GM21529 (cell line): Measurements from ENCODE around the gene COTL1.
"Not testable (repeated sequence)": the region's sequence is repeated elsewhere in the genome, so short reads cannot be mapped to it uniquely, and the experiment has no call there.

ENCODE experiments used
- ATAC-seq: cut with Tn5 transposase; IDR thresholded peaks from one replicate; pipeline ENCODE4 v1.9.1; 2021; ENCODE audit not compliant: unreplicated experiment

Gene COTL1

GRCh38 chr16:84643674-84644073, 25.8 kb upstream of the COTL1 start:
- ATAC-seq = no peak

- ATAC-seq = no peak
Measured at GRCh38 chr16:84643180-84643583, 25.3 kb upstream of the COTL1 start.

GRCh38 chr16:84641643-84642358, 23.9 kb upstream of the COTL1 start:
- ATAC-seq = no peak

- ATAC-seq = no peak
Measured at GRCh38 chr16:84640145-84640544, 22.3 kb upstream of the COTL1 start.

- no peak for ATAC-seq
Measured at GRCh38 chr16:84638231-84638806, 20.4 kb upstream of the COTL1 start.

GRCh38 chr16:84637709-84638108, 19.8 kb upstream of the COTL1 start:
- no peak for ATAC-seq

- ATAC-seq = no peak
Measured at GRCh38 chr16:84635702-84636101, 17.8 kb upstream of the COTL1 start.

GRCh38 chr16:84633622-84634021, 15.7 kb upstream of the COTL1 start:
- ATAC-seq = no peak

GRCh38 chr16:84632862-84633261, 15.0 kb upstream of the COTL1 start:
- ATAC-seq = not testable (repeated sequence)

- ATAC-seq = no peak
Measured at GRCh38 chr16:84631886-84632285, 14.0 kb upstream of the COTL1 start.

GRCh38 chr16:84631153-84631466, 13.2 kb upstream of the COTL1 start:
- ATAC-seq = no peak

- no peak for ATAC-seq
Measured at GRCh38 chr16:84630446-84631152, 12.7 kb upstream of the COTL1 start.

GRCh38 chr16:84630009-84630408, 12.1 kb upstream of the COTL1 start:
- no peak for ATAC-seq

- ATAC-seq = no peak
Measured at GRCh38 chr16:84629580-84629979, 11.7 kb upstream of the COTL1 start.

GRCh38 chr16:84628226-84628731, 10.4 kb upstream of the COTL1 start:
- ATAC-seq = no peak

GRCh38 chr16:84625556-84625955, 7.7 kb upstream of the COTL1 start:
- no peak for ATAC-seq

GRCh38 chr16:84620913-84621312, 3.0 kb upstream of the COTL1 start:
- not testable (repeated sequence) for ATAC-seq

- no peak for ATAC-seq
Measured at GRCh38 chr16:84618581-84619460, 943 bp upstream of the COTL1 start.

- peak; percentile 34 for ATAC-seq
Measured at GRCh38 chr16:84617041-84617790, 662 bp downstream of the COTL1 start.

GRCh38 chr16:84616515-84616914, 1.4 kb downstream of the COTL1 start:
- no peak for ATAC-seq
